GM23338 (cell line): Measurements from ENCODE around the gene CXXC1. TPM values are rescaled to one million over a fixed set of nuclear protein-coding genes. Genes with fewer than 3 reads are reported as not detected.

Source experiments
- ATAC-seq: fragments of 200-7000 bp; cut with Tn5 transposase; 3 replicates; pipeline ENCODE4 v1.9.1; 2020
- DNase-seq: peaks from one replicate; pipeline ENCODE4 v3.0.0-alpha.2; 2015; ENCODE audit warnings: low spot score
- H2AFZ ChIP-seq: fragments of 200-600 bp; sonication (generic); 2 replicates; pipeline ENCODE4 v1.8.0; 2016; ENCODE audit warnings: antibody characterized with exemption, mild to moderate bottlenecking, moderate library complexity
- H3F3A ChIP-seq: fragments of 200-600 bp; sonication (generic); replicated peaks from 2 replicates; pipeline ENCODE4 v1.8.0; 2017; ENCODE audit warnings: antibody characterized with exemption, mixed run types, low read depth
- H3K27ac ChIP-seq: fragments of 200-600 bp; sonication (generic); 2 replicates; pipeline ENCODE4 v1.6.1; 2016; ENCODE audit warnings: low read depth
- H3K27me3 ChIP-seq: fragments of 200-600 bp; sonication (generic); 2 replicates; pipeline ENCODE4 v1.8.0; 2016; ENCODE audit warnings: mild to moderate bottlenecking, mixed run types, moderate library complexity; ENCODE audit not compliant: insufficient read depth
- H3K36me3 ChIP-seq: fragments of 200-600 bp; sonication (generic); 2 replicates; pipeline ENCODE4 v1.8.0; 2016; ENCODE audit warnings: mild to moderate bottlenecking; ENCODE audit not compliant: insufficient read depth
- H3K4me1 ChIP-seq: fragments of 200-600 bp; sonication (generic); 2 replicates; pipeline ENCODE4 v1.8.0; 2016; ENCODE audit warnings: mild to moderate bottlenecking, moderate library complexity; ENCODE audit not compliant: insufficient read depth
- H3K4me2 ChIP-seq: fragments of 200-600 bp; sonication (generic); 2 replicates; pipeline ENCODE4 v1.7.1; 2017; ENCODE audit warnings: mixed run types
- H3K4me3 ChIP-seq: fragments of 200-600 bp; sonication (generic); 2 replicates; pipeline ENCODE4 v1.6.1; 2016; ENCODE audit warnings: mixed run types
- H3K79me2 ChIP-seq: fragments of 200-600 bp; sonication (generic); replicated peaks from 2 replicates; pipeline ENCODE4 v1.8.0; 2017; ENCODE audit warnings: mild to moderate bottlenecking; ENCODE audit not compliant: insufficient read depth
- H3K9me2 ChIP-seq: fragments of 200-600 bp; sonication (generic); 2 replicates; pipeline ENCODE4 v1.8.0; 2017; ENCODE audit not compliant: insufficient read depth
- H4K20me1 ChIP-seq: fragments of 200-600 bp; sonication (generic); replicated peaks from 2 replicates; pipeline ENCODE4 v1.8.0; 2017; ENCODE audit warnings: mild to moderate bottlenecking; ENCODE audit not compliant: insufficient read depth
- H3K27ac Mint-ChIP-seq: 2 replicates; pipeline ENCODE4 v1.8.0; 2020; ENCODE audit warnings: inconsistent platforms, mild to moderate bottlenecking, moderate library complexity, mixed read lengths
- H3K27me3 Mint-ChIP-seq: 3 replicates; pipeline ENCODE4 v1.8.0; 2022; ENCODE audit warnings: low read depth, mild to moderate bottlenecking, moderate library complexity, mixed read lengths, inconsistent platforms; ENCODE audit not compliant: insufficient read depth, poor library complexity
- H3K36me3 Mint-ChIP-seq: 3 replicates; pipeline ENCODE4 v1.8.0; 2021; ENCODE audit warnings: low read depth, mild to moderate bottlenecking, inconsistent platforms, moderate library complexity, mixed read lengths
- H3K4me1 Mint-ChIP-seq: 3 replicates; pipeline ENCODE4 v1.8.0; 2020; ENCODE audit warnings: mild to moderate bottlenecking, inconsistent platforms, mixed read lengths
- H3K4me3 Mint-ChIP-seq: 3 replicates; pipeline ENCODE4 v1.8.0; 2021; ENCODE audit warnings: moderate library complexity, mild to moderate bottlenecking, inconsistent platforms, mixed read lengths
- H3K9me3 Mint-ChIP-seq: 3 replicates; pipeline ENCODE4 v1.8.0; 2020; ENCODE audit warnings: moderate library complexity, mild to moderate bottlenecking, inconsistent platforms, mixed read lengths
- ETS1 ChIP-seq: IDR thresholded peaks from 2 replicates; pipeline ENCODE4 v1.6.1; 2016; ENCODE audit warnings: antibody characterized with exemption
- EZH2phosphoT487 ChIP-seq: fragments of 200-600 bp; sonication (generic); IDR thresholded peaks from one replicate; pipeline ENCODE4 v1.8.1; 2018; ENCODE audit warnings: antibody characterized with exemption; ENCODE audit not compliant: unreplicated experiment
- JUNB ChIP-seq: IDR thresholded peaks from one replicate; pipeline ENCODE4 v1.6.1; 2016; ENCODE audit warnings: antibody characterized with exemption; ENCODE audit not compliant: unreplicated experiment
- NANOG ChIP-seq: IDR thresholded peaks from 2 replicates; pipeline ENCODE4 v1.6.1; 2016; ENCODE audit warnings: antibody characterized with exemption, borderline replicate concordance
- POLR2AphosphoS5 ChIP-seq: IDR thresholded peaks from 2 replicates; pipeline ENCODE4 v1.6.1; 2016; ENCODE audit warnings: antibody characterized with exemption, low read depth
- STAT1 ChIP-seq: IDR thresholded peaks from one replicate; pipeline ENCODE4 v1.6.1; 2016; ENCODE audit warnings: antibody characterized with exemption; ENCODE audit not compliant: unreplicated experiment
- ZNF114 ChIP-seq: fragments of 250-450 bp; sonication (Bioruptor Pico); IDR thresholded peaks from 2 replicates; pipeline ENCODE4 v1.5.0; 2020; ENCODE audit warnings: mild to moderate bottlenecking, moderate library complexity
- ZNF331 ChIP-seq: fragments of 250-450 bp; sonication (Bioruptor Pico); IDR thresholded peaks from 2 replicates; pipeline ENCODE4 v1.5.0; 2020; ENCODE audit warnings: low read depth, mild to moderate bottlenecking, moderate library complexity
- polyA plus RNA-seq: library from polyadenylated mRNA; unstranded; fragments of >200 nt; fragmentation: Nextera tagmentation; extraction: Ambion mirVana; gene quantifications from 2 replicates; pipeline ENCODE4 v1.2.1, GENCODE V29; 2016
- total RNA-seq: library from RNA; depleted of rRNA; stranded (reverse); fragments of >200 nt; shearing (Covaris generic); gene quantifications from 2 replicates; pipeline ENCODE4 v1.2.3, GENCODE V29; 2014
- TF ChIP-seq, protein P1 (sequence below): IDR thresholded peaks from one replicate; pipeline ENCODE4 v1.6.1; 2018; ENCODE audit warnings: antibody characterized with exemption; ENCODE audit not compliant: unreplicated experiment
- TF ChIP-seq, protein P2 (sequence below): fragments of 250-450 bp; sonication (Bioruptor Pico); IDR thresholded peaks from 2 replicates; pipeline ENCODE4 v1.5.0; 2020; ENCODE audit warnings: mild to moderate bottlenecking, moderate library complexity
- TF ChIP-seq, protein P3 (sequence below), 2 experiments: fragments of 200-600 bp in 1 of 2; sonication (generic) in 1 of 2; conservative IDR thresholded peaks; 2 replicates each; pipeline versions ENCODE4 v1.5.1 to v1.6.1; 2016 to 2017; ENCODE audit warnings: antibody characterized with exemption in 2 of 2, low read depth in 2 of 2, mild to moderate bottlenecking in 2 of 2, moderate library complexity in 1 of 2

CXXC1 gene
- total and polyA plus RNA-seq, 2 experiments from 2014 or later, result 59.0 to 74.3 TPM

GRCh38 chr18:50293039-50293438, 5.5 kb upstream of the CXXC1 start:
- DNase-seq (no peak), ATAC-seq (no peak)
- H3K27me3 Mint-ChIP-seq, result peaks cover 2% of the 10 kb centered on the region
- no peak overlapping the region for H3K4me2 ChIP-seq
- no peaks in the 10 kb centered on the region for H3F3A ChIP-seq
- no peaks in the 10 kb centered on the region for H3K79me2 ChIP-seq
- no peaks in the 10 kb centered on the region for H3K36me3 Mint-ChIP-seq
- H3K27me3 ChIP-seq, result no peaks in the 10 kb centered on the region
- no peak overlapping the region for H3K4me3 ChIP-seq
- TF ChIP-seq, protein P1, sequence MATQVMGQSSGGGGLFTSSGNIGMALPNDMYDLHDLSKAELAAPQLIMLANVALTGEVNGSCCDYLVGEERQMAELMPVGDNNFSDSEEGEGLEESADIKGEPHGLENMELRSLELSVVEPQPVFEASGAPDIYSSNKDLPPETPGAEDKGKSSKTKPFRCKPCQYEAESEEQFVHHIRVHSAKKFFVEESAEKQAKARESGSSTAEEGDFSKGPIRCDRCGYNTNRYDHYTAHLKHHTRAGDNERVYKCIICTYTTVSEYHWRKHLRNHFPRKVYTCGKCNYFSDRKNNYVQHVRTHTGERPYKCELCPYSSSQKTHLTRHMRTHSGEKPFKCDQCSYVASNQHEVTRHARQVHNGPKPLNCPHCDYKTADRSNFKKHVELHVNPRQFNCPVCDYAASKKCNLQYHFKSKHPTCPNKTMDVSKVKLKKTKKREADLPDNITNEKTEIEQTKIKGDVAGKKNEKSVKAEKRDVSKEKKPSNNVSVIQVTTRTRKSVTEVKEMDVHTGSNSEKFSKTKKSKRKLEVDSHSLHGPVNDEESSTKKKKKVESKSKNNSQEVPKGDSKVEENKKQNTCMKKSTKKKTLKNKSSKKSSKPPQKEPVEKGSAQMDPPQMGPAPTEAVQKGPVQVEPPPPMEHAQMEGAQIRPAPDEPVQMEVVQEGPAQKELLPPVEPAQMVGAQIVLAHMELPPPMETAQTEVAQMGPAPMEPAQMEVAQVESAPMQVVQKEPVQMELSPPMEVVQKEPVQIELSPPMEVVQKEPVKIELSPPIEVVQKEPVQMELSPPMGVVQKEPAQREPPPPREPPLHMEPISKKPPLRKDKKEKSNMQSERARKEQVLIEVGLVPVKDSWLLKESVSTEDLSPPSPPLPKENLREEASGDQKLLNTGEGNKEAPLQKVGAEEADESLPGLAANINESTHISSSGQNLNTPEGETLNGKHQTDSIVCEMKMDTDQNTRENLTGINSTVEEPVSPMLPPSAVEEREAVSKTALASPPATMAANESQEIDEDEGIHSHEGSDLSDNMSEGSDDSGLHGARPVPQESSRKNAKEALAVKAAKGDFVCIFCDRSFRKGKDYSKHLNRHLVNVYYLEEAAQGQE, result no peak
- no peak for TF ChIP-seq ZNF114 (CRISPR knock-in tag)
- TF ChIP-seq STAT1, result no peak
- no peak for TF ChIP-seq JUNB
- TF ChIP-seq, protein P2, sequence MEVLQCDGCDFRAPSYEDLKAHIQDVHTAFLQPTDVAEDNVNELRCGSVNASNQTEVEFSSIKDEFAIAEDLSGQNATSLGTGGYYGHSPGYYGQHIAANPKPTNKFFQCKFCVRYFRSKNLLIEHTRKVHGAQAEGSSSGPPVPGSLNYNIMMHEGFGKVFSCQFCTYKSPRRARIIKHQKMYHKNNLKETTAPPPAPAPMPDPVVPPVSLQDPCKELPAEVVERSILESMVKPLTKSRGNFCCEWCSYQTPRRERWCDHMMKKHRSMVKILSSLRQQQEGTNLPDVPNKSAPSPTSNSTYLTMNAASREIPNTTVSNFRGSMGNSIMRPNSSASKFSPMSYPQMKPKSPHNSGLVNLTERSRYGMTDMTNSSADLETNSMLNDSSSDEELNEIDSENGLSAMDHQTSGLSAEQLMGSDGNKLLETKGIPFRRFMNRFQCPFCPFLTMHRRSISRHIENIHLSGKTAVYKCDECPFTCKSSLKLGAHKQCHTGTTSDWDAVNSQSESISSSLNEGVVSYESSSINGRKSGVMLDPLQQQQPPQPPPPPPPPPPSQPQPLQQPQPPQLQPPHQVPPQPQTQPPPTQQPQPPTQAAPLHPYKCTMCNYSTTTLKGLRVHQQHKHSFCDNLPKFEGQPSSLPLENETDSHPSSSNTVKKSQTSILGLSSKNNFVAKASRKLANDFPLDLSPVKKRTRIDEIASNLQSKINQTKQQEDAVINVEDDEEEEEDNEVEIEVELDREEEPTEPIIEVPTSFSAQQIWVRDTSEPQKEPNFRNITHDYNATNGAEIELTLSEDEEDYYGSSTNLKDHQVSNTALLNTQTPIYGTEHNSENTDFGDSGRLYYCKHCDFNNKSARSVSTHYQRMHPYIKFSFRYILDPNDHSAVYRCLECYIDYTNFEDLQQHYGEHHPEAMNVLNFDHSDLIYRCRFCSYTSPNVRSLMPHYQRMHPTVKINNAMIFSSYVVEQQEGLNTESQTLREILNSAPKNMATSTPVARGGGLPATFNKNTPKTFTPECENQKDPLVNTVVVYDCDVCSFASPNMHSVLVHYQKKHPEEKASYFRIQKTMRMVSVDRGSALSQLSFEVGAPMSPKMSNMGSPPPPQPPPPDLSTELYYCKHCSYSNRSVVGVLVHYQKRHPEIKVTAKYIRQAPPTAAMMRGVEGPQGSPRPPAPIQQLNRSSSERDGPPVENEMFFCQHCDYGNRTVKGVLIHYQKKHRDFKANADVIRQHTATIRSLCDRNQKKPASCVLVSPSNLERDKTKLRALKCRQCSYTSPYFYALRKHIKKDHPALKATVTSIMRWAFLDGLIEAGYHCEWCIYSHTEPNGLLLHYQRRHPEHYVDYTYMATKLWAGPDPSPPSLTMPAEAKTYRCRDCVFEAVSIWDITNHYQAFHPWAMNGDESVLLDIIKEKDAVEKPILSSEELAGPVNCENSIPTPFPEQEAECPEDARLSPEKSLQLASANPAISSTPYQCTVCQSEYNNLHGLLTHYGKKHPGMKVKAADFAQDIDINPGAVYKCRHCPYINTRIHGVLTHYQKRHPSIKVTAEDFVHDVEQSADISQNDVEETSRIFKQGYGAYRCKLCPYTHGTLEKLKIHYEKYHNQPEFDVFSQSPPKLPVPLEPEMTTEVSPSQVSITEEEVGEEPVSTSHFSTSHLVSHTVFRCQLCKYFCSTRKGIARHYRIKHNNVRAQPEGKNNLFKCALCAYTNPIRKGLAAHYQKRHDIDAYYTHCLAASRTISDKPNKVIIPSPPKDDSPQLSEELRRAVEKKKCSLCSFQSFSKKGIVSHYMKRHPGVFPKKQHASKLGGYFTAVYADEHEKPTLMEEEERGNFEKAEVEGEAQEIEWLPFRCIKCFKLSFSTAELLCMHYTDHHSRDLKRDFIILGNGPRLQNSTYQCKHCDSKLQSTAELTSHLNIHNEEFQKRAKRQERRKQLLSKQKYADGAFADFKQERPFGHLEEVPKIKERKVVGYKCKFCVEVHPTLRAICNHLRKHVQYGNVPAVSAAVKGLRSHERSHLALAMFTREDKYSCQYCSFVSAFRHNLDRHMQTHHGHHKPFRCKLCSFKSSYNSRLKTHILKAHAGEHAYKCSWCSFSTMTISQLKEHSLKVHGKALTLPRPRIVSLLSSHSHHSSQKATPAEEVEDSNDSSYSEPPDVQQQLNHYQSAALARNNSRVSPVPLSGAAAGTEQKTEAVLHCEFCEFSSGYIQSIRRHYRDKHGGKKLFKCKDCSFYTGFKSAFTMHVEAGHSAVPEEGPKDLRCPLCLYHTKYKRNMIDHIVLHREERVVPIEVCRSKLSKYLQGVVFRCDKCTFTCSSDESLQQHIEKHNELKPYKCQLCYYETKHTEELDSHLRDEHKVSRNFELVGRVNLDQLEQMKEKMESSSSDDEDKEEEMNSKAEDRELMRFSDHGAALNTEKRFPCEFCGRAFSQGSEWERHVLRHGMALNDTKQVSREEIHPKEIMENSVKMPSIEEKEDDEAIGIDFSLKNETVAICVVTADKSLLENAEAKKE (CRISPR knock-in tag), result no peak
- no peak for TF ChIP-seq EZH2phosphoT487
- no peak for TF ChIP-seq ETS1
- TF ChIP-seq, protein P3, sequence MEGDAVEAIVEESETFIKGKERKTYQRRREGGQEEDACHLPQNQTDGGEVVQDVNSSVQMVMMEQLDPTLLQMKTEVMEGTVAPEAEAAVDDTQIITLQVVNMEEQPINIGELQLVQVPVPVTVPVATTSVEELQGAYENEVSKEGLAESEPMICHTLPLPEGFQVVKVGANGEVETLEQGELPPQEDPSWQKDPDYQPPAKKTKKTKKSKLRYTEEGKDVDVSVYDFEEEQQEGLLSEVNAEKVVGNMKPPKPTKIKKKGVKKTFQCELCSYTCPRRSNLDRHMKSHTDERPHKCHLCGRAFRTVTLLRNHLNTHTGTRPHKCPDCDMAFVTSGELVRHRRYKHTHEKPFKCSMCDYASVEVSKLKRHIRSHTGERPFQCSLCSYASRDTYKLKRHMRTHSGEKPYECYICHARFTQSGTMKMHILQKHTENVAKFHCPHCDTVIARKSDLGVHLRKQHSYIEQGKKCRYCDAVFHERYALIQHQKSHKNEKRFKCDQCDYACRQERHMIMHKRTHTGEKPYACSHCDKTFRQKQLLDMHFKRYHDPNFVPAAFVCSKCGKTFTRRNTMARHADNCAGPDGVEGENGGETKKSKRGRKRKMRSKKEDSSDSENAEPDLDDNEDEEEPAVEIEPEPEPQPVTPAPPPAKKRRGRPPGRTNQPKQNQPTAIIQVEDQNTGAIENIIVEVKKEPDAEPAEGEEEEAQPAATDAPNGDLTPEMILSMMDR (conservative IDR thresholded peaks at IDR 0.05; ENCODE audit: low read depth in 2 of 2), result no peak
- TF ChIP-seq ZNF331 (CRISPR knock-in tag), result no peak
- TF ChIP-seq NANOG, result no peak
- TF ChIP-seq POLR2AphosphoS5, result no peak
- no peak overlapping the region for H2AFZ ChIP-seq
- H3K27ac Mint-ChIP-seq, result no peak overlapping the region
- no peaks in the 10 kb centered on the region for H4K20me1 ChIP-seq
- peaks cover 3% of the 10 kb centered on the region for H3K4me1 ChIP-seq
- no peaks in the 10 kb centered on the region for H3K9me2 ChIP-seq
- H3K36me3 ChIP-seq, result no peaks in the 10 kb centered on the region
- H3K4me1 Mint-ChIP-seq, result no peaks in the 10 kb centered on the region
- H3K27ac ChIP-seq, result no peak overlapping the region
- no peaks in the 10 kb centered on the region for H3K9me3 Mint-ChIP-seq
- no peak overlapping the region for H3K4me3 Mint-ChIP-seq
